GM21528 (cell line): ENCODE measurements around the gene PGAP3.

ENCODE experiments used
- ATAC-seq: cut with Tn5 transposase; IDR thresholded peaks from one replicate; pipeline ENCODE4 v1.9.1; 2021; ENCODE audit warnings: mild to moderate bottlenecking, moderate library complexity; ENCODE audit not compliant: unreplicated experiment, low FRiP score

The PGAP3 gene

GRCh38 chr17:39661744-39662541, 25.9 kb downstream of the PGAP3 start:
- ATAC-seq: no peak

- no peak for ATAC-seq
Measured at GRCh38 chr17:39660397-39661385, 27.2 kb downstream of the PGAP3 start.

GRCh38 chr17:39660011-39660360, 27.9 kb downstream of the PGAP3 start:
- ATAC-seq: no peak

- ATAC-seq: no peak
Measured at GRCh38 chr17:39659279-39660010, 28.4 kb downstream of the PGAP3 start.

- no peak for ATAC-seq
Measured at GRCh38 chr17:39658760-39659159, 29.1 kb downstream of the PGAP3 start.

- ATAC-seq: no peak
Measured at GRCh38 chr17:39658346-39658745, 29.5 kb downstream of the PGAP3 start.

GRCh38 chr17:39655105-39655504, 32.8 kb downstream of the PGAP3 start:
- no peak for ATAC-seq

- ATAC-seq: no peak
Measured at GRCh38 chr17:39653662-39654331, 34.1 kb downstream of the PGAP3 start.

- ATAC-seq: no peak
Measured at GRCh38 chr17:39653316-39653661, 34.6 kb downstream of the PGAP3 start.

- no peak for ATAC-seq
Measured at GRCh38 chr17:39652587-39653315, 35.1 kb downstream of the PGAP3 start.

GRCh38 chr17:39651923-39652586, 35.8 kb downstream of the PGAP3 start:
- ATAC-seq: no peak

- no peak for ATAC-seq
Measured at GRCh38 chr17:39650121-39650579, 37.7 kb downstream of the PGAP3 start.

GRCh38 chr17:39648616-39649366, 39.1 kb downstream of the PGAP3 start:
- no peak for ATAC-seq

GRCh38 chr17:39647256-39647655, 40.6 kb downstream of the PGAP3 start:
- no peak for ATAC-seq

GRCh38 chr17:39643271-39643670, 44.6 kb downstream of the PGAP3 start:
- ATAC-seq: no peak

- no peak for ATAC-seq
Measured at GRCh38 chr17:39642291-39643074, 45.4 kb downstream of the PGAP3 start.

GRCh38 chr17:39641883-39642282, 46.0 kb downstream of the PGAP3 start:
- ATAC-seq: no peak

- ATAC-seq: no peak
Measured at GRCh38 chr17:39641097-39641496, 46.8 kb downstream of the PGAP3 start.
